ENCODE measurements around the gene AKNA.

Gene AKNA

GRCh38 chr9:114394523-114395333, 6.9 kb upstream of the AKNA start:
- peak in 2 of 6 experiments; percentile 29 to 33 for DNase-seq

- no peak for DNase-seq
Measured at GRCh38 chr9:114392749-114393112, 4.9 kb upstream of the AKNA start.

DNA sequence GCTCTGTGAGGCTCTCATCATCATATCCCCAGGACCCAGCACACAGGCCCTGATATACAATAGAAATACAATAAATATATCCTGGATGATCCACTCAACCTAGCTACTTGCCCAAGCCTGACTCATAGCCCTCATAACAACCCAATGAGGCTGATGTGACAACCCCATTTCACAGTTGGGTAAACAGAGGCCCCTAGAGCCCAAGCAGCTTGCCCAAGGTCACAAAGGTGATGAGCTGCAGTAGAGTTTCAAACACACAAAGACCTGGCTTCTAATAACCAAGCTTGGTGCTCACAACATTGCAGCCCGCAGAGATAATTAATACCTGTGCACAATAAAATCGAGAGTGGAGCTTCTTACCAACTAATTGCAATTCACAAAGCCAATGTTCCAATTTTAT, 3.2 kb upstream of the AKNA start:
- DNase-seq = no peak

GRCh38 chr9:114389612-114390368, 2.0 kb upstream of the AKNA start:
- no peak for DNase-seq

- no peak for DNase-seq
Measured at GRCh38 chr9:114388764-114389375, 1.1 kb upstream of the AKNA start.

- DNase-seq = no peak
Measured at GRCh38 chr9:114388357-114388682, 538 bp upstream of the AKNA start.

- DNase-seq = peak in 1 of 6 experiments; percentile 59
Measured at GRCh38 chr9:114386886-114387679, 699 bp downstream of the AKNA start.

DNA sequence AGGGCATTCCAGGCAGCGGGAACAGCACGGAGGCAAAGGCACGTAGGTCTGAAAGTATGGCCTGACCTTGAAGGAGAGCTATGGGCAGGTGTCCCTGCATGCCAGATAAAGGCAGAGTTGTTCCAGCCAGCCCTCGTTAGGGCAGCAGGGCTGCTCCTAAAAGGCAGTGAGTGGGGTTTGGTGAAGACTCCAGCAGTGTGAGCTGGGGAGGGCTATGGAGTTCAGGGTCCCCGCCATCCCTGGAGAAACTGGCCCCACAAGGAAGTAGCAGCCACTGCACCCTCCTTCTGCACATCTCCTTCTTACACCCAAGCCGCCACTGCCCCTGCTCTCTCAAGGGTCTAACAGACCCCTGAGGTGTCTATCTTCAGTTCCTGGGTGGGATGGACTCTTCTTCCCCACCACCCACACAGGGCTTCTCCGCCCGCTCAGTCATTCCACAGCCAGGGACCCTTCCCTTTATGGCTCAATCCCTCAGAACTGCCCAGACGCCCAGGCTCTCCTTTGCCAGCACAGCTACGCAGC, 1.4 kb downstream of the AKNA start:
- no peak for DNase-seq

DNA sequence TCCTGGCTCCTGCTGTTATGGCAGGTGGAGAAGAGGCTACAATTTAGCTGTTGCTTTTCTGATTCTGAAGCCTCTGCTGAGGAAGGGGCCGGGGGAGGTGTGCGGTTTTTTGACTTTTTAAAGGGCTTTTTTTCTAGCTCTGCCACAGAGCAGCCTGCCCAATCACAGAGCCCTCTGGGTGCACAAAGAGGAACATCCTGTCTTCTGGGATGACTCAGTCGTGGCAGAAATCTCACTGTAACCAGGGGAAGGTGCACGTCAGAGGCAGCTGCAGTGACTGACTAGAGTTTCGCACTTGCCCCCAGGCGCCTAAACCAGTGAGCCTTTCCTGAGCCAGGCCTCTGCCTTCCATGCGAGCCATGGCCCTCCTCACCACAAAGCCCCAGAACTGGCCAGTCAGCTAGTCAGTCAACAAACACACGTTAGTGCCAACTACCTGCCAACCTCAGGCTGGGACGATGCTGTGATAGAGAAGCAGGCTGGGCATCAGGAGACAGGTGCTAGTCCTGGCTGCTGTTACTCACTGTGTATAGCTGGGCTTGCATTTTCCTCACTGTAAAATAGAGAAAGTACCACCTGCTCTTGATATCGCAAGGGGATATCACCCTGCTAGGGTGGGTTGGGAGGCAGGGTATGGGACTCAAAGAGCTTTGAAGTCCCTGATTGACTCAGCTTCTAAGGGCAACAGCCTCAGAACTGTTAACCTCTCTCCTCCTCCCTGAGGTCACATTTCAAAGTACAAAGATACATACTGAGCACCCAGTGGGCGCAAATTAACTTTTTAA, 2.2 kb downstream of the AKNA start:
- peak; percentile 79 to 94 (median 88) for DNase-seq

DNA sequence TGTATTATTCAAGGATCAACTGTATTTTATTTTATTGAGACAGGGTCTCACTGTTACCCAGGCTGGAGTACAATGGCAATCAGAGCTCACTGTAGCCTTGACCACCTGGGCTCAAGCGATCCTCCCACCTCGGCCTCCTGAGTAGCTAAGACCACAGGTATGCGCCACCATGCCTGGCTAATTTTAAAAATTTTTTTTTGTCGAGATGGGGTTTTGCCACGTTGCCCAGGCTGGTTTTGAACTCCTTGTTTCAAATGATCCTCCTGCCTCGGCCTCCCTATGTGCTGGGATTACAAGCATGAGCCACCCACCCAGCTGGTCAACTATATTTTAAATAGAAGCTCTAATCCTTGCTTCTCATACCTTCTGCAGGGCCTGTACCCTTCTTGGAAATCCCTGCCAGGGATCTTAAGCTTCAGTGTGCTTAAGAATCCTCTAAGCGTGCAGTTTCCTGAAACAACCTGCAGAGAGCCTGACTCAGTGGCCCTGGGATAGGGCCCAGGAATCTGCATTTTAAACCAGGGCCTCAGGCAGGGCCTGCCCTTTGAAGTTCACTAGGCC, 2.9 kb downstream of the AKNA start:
- no peak for DNase-seq

DNA sequence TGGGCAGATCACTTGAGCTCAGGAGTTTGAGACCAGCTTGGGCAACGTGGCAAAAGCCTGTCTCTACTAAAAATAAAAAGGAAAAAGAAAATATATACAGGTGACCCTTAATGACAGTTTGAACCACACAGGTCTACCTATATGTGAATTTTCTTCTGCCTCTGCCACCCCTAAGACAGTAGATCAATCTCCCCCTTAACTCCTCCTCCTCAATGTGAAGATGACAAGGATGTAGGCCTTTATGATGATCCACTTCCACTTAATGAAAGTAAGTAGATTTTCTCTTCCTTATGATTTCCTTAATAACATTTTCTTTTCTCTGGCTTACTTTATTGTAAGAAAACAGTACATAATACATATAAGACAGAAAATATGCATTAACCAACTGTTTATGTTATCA, 3.4 kb downstream of the AKNA start:
- DNase-seq = no peak

DNA sequence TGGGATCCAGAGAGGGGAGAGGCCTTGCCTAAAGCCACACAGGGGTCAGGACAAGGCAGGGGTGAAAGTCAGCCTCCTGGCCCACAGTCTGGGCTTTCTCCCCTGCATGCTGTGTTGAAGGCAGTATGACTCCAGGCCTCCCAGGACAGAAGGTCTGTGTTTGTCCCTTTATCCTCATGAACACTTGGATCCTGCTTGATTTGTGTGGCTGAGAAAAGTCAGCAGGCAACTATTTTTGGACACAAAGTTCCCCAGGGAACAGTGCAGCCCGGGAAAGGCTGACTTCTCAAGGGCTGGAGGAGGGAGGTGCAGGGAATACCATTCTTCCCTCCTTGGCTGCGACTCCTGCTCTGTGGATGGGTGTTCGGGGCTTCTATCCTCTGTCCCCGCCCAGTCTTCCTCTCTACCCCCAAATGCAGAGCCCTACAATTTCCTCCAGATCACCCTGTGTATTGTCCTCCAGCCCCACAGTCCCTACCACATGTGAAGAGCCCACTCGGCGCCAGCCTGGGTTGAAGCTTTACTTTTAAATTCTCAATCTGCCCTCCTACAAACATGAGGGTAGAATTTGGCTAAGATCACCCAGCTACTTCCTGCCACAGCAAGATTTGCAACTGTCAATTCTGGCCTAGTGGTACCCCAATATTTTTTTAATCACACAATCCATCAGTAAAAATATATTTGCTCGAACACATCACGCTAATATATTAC, 4.1 kb downstream of the AKNA start:
- peak in 1 of 6 experiments; percentile 27 for DNase-seq

GRCh38 chr9:114382699-114383520, 4.9 kb downstream of the AKNA start:
- DNase-seq = peak in 4 of 6 experiments; percentile 32 to 80 (median 70)

DNA sequence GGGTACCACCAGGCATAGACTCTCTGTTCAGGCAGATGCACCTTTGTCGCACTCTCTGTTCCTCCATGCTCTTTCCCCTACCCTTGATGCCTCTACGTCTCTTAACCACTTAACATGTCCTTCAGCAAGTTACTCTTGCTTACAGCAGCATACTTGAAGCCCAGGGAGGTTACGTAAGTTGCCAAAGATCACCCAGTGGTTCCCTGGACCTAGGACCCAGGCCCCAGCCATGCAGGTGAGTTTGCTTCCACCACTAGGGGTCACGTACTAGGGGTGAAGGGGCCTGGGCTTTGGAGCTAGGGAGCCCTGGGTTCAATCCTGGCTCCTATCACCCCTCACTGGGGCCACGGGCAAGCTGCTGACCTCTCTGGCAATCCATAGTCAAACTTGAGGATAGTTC, 8.9 kb downstream of the AKNA start:
- no peak for DNase-seq

DNA sequence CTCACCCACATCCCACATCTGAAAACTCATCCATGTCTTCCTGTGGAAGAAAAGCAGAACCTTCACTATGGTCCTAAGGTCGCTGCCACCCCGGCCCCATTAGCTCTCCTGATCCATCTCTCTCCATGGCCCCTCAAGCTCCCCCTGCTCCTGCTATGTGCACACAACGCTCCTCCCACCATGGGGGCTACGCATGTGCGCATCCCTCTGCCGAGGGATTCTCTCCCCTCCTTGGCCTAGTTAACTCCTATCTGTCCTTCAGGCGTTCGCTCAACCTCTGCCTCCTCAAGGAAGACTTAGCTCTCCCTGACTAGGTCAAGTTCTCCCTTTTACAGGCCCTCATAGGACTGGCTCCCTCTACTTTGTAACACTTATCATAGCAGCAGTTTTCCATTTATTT, 9.8 kb downstream of the AKNA start:
- no peak for DNase-seq

GRCh38 chr9:114376586-114377445, 11.0 kb downstream of the AKNA start:
- DNase-seq = no peak

- no peak for DNase-seq
Measured at GRCh38 chr9:114375386-114376175, 12.2 kb downstream of the AKNA start.

- no peak for DNase-seq
Measured at GRCh38 chr9:114374936-114375335, 12.8 kb downstream of the AKNA start.

All from stimulated activated naive CD4-positive, alpha-beta T cell (primary cell).